Measurements from ENCODE around the gene ACBD7. TPM values are rescaled to one million over a fixed set of nuclear protein-coding genes. Genes with fewer than 3 reads are reported as not detected.
A peak's percentile ranks its signal among the peaks of the same experiment; 100 is the strongest.

The ACBD7 gene
- total and polyA plus RNA-seq, 9 of the 15 experiments (the other 6 are each of a cell fraction or from before 2014, with no cell fraction given), result 0.21 to 3.2 (median 0.84) TPM

DNA sequence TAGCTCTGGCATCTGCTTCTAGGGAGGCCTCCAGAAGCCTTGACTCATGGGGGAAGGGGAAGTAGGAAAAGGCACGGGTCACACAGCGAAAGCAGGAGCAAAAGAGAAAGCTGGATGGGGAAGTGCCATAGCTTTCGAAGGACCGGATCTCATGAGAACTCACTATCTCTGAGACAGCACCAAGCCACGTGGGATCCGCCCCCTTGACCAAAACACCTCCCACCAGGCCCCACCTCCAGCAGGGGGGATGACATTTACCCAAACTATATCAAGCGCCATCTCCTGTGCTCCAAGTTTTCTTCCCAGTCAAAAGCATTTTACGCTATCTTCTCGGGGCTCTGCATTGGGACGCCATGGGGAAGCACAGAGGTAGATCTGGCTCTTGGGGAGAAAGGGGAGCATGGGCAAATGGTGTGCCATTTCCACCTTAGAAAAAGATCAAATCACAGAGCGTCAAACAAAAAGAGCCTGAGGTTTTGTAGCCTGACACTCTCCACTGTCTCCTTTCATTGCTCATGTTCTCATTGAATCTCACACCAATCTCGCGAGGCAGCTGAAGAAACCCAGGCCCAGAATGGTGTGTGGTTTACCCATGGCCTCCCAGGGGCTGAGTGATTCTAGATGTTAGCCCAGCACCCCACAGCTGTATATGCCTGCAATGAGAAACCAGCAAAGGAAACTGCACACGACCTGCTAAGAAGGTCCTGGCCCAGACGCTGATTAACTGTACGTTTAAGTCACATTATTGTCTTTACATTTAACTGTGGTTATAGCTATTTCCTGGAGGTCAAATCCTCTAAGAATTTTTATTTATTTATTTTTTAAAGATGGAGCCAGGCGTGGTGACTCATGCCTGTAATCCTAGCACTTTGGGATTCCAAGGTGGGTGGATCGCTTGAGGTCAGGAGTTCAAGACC, 52.9 kb downstream of the ACBD7 start (continued):
- TF ChIP-seq RAD51 (IDR thresholded peaks at IDR 0.05; ENCODE audit: borderline replicate concordance, low read depth) (peak; percentile 39; the same call in 1 of the 2 replicates), ETV6 (IDR thresholded peaks at IDR 0.05; ENCODE audit: borderline replicate concordance in 1 of 2, low read depth in 2 of 2, low read length in 1 of 2) (0 out of 4 replicates have a peak, but pooled peaks of 1 of the 2 experiments have one; percentile 19), ETV6 (CRISPR knock-in tag; IDR thresholded peaks at IDR 0.05; ENCODE audit: borderline replicate concordance) (no peak), ASH1L (IDR thresholded peaks at IDR 0.05; ENCODE audit: borderline replicate concordance, low read depth, partially characterized antibody) (no peak), SIRT6 (IDR thresholded peaks at IDR 0.05; ENCODE audit: low read depth, low read length) (no peak), LEF1 (IDR thresholded peaks at IDR 0.05) (peak; percentile 30; the same call in 1 of the 2 replicates), POLR3G (IDR thresholded peaks at IDR 0.05; ENCODE audit: extremely low read depth, insufficient read length, insufficient replicate concordance) (no peak), NCOA1 (IDR thresholded peaks at IDR 0.05; ENCODE audit: low read depth) (no peak), XRCC3 (IDR thresholded peaks at IDR 0.05) (no peak)
- TF ChIP-seq, protein P1, sequence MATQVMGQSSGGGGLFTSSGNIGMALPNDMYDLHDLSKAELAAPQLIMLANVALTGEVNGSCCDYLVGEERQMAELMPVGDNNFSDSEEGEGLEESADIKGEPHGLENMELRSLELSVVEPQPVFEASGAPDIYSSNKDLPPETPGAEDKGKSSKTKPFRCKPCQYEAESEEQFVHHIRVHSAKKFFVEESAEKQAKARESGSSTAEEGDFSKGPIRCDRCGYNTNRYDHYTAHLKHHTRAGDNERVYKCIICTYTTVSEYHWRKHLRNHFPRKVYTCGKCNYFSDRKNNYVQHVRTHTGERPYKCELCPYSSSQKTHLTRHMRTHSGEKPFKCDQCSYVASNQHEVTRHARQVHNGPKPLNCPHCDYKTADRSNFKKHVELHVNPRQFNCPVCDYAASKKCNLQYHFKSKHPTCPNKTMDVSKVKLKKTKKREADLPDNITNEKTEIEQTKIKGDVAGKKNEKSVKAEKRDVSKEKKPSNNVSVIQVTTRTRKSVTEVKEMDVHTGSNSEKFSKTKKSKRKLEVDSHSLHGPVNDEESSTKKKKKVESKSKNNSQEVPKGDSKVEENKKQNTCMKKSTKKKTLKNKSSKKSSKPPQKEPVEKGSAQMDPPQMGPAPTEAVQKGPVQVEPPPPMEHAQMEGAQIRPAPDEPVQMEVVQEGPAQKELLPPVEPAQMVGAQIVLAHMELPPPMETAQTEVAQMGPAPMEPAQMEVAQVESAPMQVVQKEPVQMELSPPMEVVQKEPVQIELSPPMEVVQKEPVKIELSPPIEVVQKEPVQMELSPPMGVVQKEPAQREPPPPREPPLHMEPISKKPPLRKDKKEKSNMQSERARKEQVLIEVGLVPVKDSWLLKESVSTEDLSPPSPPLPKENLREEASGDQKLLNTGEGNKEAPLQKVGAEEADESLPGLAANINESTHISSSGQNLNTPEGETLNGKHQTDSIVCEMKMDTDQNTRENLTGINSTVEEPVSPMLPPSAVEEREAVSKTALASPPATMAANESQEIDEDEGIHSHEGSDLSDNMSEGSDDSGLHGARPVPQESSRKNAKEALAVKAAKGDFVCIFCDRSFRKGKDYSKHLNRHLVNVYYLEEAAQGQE (IDR thresholded peaks at IDR 0.05; ENCODE audit: borderline replicate concordance), result peak; percentile 17; the same call in 1 of the 2 replicates
- TF ChIP-seq, protein P1 (CRISPR knock-in tag; IDR thresholded peaks at IDR 0.05; ENCODE audit: low read depth), result no peak
